ENCODE results near the gene ADM5.

ADM5 gene

GRCh38 chr19:49658566-49659442 lies 30.6 kb upstream of the ADM5 start:
- no peak for DNase-seq

- DNase-seq = no peak
Measured at GRCh38 chr19:49660338-49660961, 28.9 kb upstream of the ADM5 start.

GRCh38 chr19:49662011-49662410 lies 27.4 kb upstream of the ADM5 start:
- DNase-seq = no peak

- no peak for DNase-seq
Measured at GRCh38 chr19:49663224-49663623, 26.2 kb upstream of the ADM5 start.

GRCh38 chr19:49664171-49665035 lies 25.0 kb upstream of the ADM5 start:
- peak; percentile 92 for DNase-seq

- DNase-seq = no peak
Measured at GRCh38 chr19:49665036-49665350, 24.4 kb upstream of the ADM5 start.

GRCh38 chr19:49665351-49666119 lies 23.9 kb upstream of the ADM5 start, which contains the start of the genes BCL2L12 and IRF3:
TSS of gene BCL2L12 (plus strand) at chr19:49665933. CDS start at chr19:49666693, 760 bp downstream.
TSS of gene IRF3 (minus strand) at chr19:49665857. CDS start at chr19:49664838, 1,019 bp downstream.
- peak; percentile 99 for DNase-seq

- no peak for DNase-seq
Measured at GRCh38 chr19:49666120-49666444, 23.3 kb upstream of the ADM5 start.

GRCh38 chr19:49667473-49667872 lies 21.9 kb upstream of the ADM5 start:
- no peak for DNase-seq

- no peak for DNase-seq
Measured at GRCh38 chr19:49669516-49669915, 19.9 kb upstream of the ADM5 start.

GRCh38 chr19:49672131-49672919 lies 17.1 kb upstream of the ADM5 start:
- peak; percentile 85 for DNase-seq

- DNase-seq = peak; percentile 85
Measured at GRCh38 chr19:49676136-49676783, 13.1 kb upstream of the ADM5 start.

- peak; percentile 100 for DNase-seq
Measured at GRCh38 chr19:49676784-49677230, 12.6 kb upstream of the ADM5 start.

GRCh38 chr19:49677231-49677900 lies 12.0 kb upstream of the ADM5 start, which contains the start of gene PRMT1:
TSS of gene PRMT1 (plus strand) at chr19:49677271. CDS start at chr19:49677281, 10 bp downstream.
- DNase-seq = peak; percentile 64

GRCh38 chr19:49677901-49678674 lies 11.3 kb upstream of the ADM5 start:
- DNase-seq = peak; percentile 84

- DNase-seq = no peak
Measured at GRCh38 chr19:49678985-49679770, 10.2 kb upstream of the ADM5 start.

- DNase-seq = no peak
Measured at GRCh38 chr19:49679771-49680413, 9.5 kb upstream of the ADM5 start.

All from activated CD4-positive, alpha-beta T cell treated with anti-CD3 and anti-CD28 coated beads, Interleukin-10, Interleukin-2, amounts not matched to agents 100 ng/mL and 50 ng/mL, durations not matched to agents 16 hours and 8 hours (primary cell).